ENCODE results near the gene RELB. TPM values are rescaled to one million over a fixed set of nuclear protein-coding genes. Genes with fewer than 3 reads are reported as not detected.

RELB gene
- total and polyA plus RNA-seq, 2 of the 4 experiments (the other 2 are of a cell fraction): 5.0 to 17.2 TPM

DNA sequence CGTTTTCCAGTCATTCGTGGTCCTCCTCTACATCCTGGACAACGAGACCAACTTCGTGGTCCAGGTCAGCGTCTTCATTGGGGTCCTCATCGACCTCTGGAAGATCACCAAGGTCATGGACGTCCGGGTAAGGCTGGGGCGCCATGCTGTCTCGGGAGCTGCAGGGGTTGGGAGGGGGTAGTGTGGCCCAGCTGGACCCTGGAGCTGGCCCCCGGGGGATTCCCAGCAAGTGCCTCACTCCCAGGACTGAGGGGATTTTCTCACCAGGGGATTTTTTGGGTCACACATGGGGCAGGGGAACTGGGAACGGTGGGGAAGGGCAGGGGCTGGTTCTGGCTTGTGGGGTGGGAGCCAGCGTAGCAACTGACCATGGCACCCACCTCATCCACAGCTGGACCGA lies 10.8 kb upstream of the RELB start:
- no peak for ATAC-seq (ENCODE audit: low read depth)
- dilution Hi-C loops (cut with HindIII; ENCODE audit: low sequenced_read_pairs, unreplicated experiment): no loop called here

More for the DNA sequence above, 10.8 kb upstream of the RELB start:
- Histone ChIP-seq H3K4me1 (ENCODE audit: control insufficient read depth, insufficient read depth, low read length) (no peaks in the 10 kb centered on the region), H2AK5ac (ENCODE audit: low read depth, low read length) (no peak overlapping the region), H4K8ac (ENCODE audit: low read depth in 2 of 2, low read length in 2 of 2) (no peak overlapping the region), H3K79me1 (ENCODE audit: low read depth in 1 of 2, low read length in 2 of 2) (0 out of 4 replicates have a peak, but pooled peaks cover 0 to 8% of the 10 kb centered on the region in 2 experiments), H4K91ac (ENCODE audit: insufficient read depth, low read depth, low read length) (no peak overlapping the region), H4K5ac (ENCODE audit: low read depth, low read length) (no peak overlapping the region), H3K23ac (ENCODE audit: low read depth, low read length) (no peak overlapping the region), H3K9ac (ENCODE audit: low read depth, low read length) (no peak overlapping the region), H3K4me2 (ENCODE audit: low read depth, low read length) (no peak overlapping the region), H3K4ac (ENCODE audit: low read depth, low read length) (no peak overlapping the region), H3K9me3 (ENCODE audit: control insufficient read depth, insufficient read depth, low read length) (no peaks in the 10 kb centered on the region), H4K20me1 (ENCODE audit: insufficient read depth, low read length) (peaks cover 14% of the 10 kb centered on the region), H3K27me3 (ENCODE audit: control insufficient read depth, insufficient read depth, low read length) (no peaks in the 10 kb centered on the region), H3K4me3 (ENCODE audit: insufficient read depth, low read depth, low read length) (no peak overlapping the region), H3K18ac (ENCODE audit: low read depth, low read length) (no peak overlapping the region), H2AK9ac (replicated peaks; ENCODE audit: low read depth, low read length, poor library complexity) (no peak overlapping the region), H2BK20ac (ENCODE audit: low read depth, low read length) (no peak overlapping the region), H2AFZ (replicated peaks; ENCODE audit: low read length, poor library complexity) (no peak overlapping the region), H2BK15ac (ENCODE audit: low read depth, low read length) (no peak overlapping the region), H3K27ac (ENCODE audit: insufficient read depth, low read length) (no peak overlapping the region), H2BK5ac (ENCODE audit: low read depth, low read length, poor library complexity, severe bottlenecking) (no peak overlapping the region), H2BK120ac (ENCODE audit: low read depth, low read length) (no peak overlapping the region), H3K14ac (replicated peaks; ENCODE audit: low read depth, low read length) (no peak overlapping the region), H3K36me3 (ENCODE audit: control insufficient read depth, insufficient read depth, low read length) (peaks cover 64% of the 10 kb centered on the region), H3K9me1 (ENCODE audit: insufficient read depth, low read length) (no peaks in the 10 kb centered on the region), H3K56ac (ENCODE audit: extremely low read depth, insufficient read depth, low read length) (no peak overlapping the region)
- WGBS, 2 experiments (ENCODE audit: extremely low coverage in 2 of 2, insufficient read length in 1 of 2): 88% methylated on average over 5 of the region's 14 CpGs; no CpG with 5 or more reads in 1 of the 2 experiments
- CTCF ChIA-PET: no interaction called here
- in situ Hi-C loops (cut with MboI; ENCODE audit: low sequenced_read_pairs): no loop called here
- intact Hi-C loops (cut with micrococcal nuclease): no loop called here
- POLR2A ChIA-PET (ENCODE audit: unreplicated experiment): no interaction called here
- TF ChIP-seq CHD1 (IDR thresholded peaks at IDR 0.05; ENCODE audit: low read depth, low read length): no peak
- BruUV-seq (replicated peaks): no TSS peak
- DNase-seq: no peak

Measured in IMR-90 (cell line).